Raji (cell line): Measurements from ENCODE around the gene SLC4A8.
A peak's percentile ranks its signal among the peaks of the same experiment; 100 is the strongest.

Source experiments
- POLR2A ChIP-seq: IDR thresholded peaks from 2 replicates; pipeline ENCODE4 v1.6.1; 2011; ENCODE audit warnings: low read depth, low read length, control low read depth; ENCODE audit not compliant: insufficient read depth

SLC4A8 gene

GRCh38 chr12:51390891-51391282 is 33.7 kb upstream of the SLC4A8 start:
- no peak for TF ChIP-seq POLR2A

GRCh38 chr12:51391283-51392123 is 33.1 kb upstream of the SLC4A8 start, which contains the start of gene GALNT6:
GALNT6 (minus strand) TSS chr12:51391406; CDS start chr12:51379781, 11,625 bp downstream.
- TF ChIP-seq POLR2A = peak; percentile 66

- no peak for TF ChIP-seq POLR2A
Measured at GRCh38 chr12:51392556-51393237, 31.9 kb upstream of the SLC4A8 start.

GRCh38 chr12:51393676-51394545 is 30.7 kb upstream of the SLC4A8 start:
- TF ChIP-seq POLR2A = no peak

GRCh38 chr12:51395283-51396230 is 29.1 kb upstream of the SLC4A8 start:
- no peak for TF ChIP-seq POLR2A

- no peak for TF ChIP-seq POLR2A
Measured at GRCh38 chr12:51397670-51398069, 27.0 kb upstream of the SLC4A8 start.

GRCh38 chr12:51399891-51400290 is 24.7 kb upstream of the SLC4A8 start:
- TF ChIP-seq POLR2A = no peak

- TF ChIP-seq POLR2A = no peak
Measured at GRCh38 chr12:51401020-51401419, 23.6 kb upstream of the SLC4A8 start.

GRCh38 chr12:51401486-51401885 is 23.1 kb upstream of the SLC4A8 start:
- no peak for TF ChIP-seq POLR2A

GRCh38 chr12:51401900-51402299 is 22.7 kb upstream of the SLC4A8 start:
- no peak for TF ChIP-seq POLR2A

GRCh38 chr12:51403159-51403558 is 21.5 kb upstream of the SLC4A8 start:
- no peak for TF ChIP-seq POLR2A

- no peak for TF ChIP-seq POLR2A
Measured at GRCh38 chr12:51403681-51404136, 20.9 kb upstream of the SLC4A8 start.

- no peak for TF ChIP-seq POLR2A
Measured at GRCh38 chr12:51404627-51405026, 20.0 kb upstream of the SLC4A8 start.

GRCh38 chr12:51405801-51406207 is 18.8 kb upstream of the SLC4A8 start:
- TF ChIP-seq POLR2A = no peak
